ENCODE results near the gene OCA2.

DNA sequence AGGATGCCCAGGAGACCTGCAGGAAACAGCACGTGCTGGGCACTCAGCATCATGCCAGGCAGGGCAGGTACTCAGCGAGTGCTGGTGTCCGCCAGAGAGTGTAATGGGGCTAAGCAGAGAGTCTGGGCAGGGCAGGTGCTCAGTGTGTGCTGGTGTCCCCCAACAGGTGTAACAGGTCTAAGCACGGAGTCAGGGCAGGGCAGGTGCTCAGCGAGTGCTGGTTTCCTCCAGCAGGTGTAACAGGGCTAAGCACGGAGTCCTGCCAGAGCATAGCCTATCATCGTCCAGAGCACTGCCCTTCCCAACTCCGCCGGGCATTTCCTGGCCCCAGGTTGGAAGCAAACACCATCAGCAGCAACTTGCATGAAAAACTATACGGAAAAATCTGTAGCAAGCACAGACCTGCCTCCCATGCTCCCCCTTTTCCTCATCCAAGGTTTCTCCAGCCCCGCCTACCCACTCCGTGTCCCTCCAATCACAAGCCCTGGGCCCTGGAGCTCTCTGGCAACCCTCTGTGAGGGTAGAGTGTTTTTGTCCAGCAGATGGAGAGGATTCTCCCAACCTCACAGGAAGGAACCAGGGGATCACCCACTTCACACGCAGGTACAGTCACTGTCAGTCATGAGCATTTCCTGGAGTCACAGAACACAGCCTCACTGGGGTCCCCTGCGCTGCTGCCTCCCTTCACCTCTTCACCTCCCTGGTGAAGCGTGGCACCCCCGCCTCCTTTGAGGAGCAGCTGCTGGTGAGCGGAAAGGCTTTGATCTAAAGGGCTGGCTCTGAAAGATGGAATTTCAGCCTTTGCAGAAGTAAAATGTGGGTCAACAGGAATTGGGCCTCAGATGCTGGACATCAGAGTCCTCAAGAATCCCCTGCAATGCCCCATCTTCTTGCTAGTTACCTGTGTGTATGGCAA is 302.5 kb downstream of the OCA2 start:
- TF ChIP-seq, protein P1, sequence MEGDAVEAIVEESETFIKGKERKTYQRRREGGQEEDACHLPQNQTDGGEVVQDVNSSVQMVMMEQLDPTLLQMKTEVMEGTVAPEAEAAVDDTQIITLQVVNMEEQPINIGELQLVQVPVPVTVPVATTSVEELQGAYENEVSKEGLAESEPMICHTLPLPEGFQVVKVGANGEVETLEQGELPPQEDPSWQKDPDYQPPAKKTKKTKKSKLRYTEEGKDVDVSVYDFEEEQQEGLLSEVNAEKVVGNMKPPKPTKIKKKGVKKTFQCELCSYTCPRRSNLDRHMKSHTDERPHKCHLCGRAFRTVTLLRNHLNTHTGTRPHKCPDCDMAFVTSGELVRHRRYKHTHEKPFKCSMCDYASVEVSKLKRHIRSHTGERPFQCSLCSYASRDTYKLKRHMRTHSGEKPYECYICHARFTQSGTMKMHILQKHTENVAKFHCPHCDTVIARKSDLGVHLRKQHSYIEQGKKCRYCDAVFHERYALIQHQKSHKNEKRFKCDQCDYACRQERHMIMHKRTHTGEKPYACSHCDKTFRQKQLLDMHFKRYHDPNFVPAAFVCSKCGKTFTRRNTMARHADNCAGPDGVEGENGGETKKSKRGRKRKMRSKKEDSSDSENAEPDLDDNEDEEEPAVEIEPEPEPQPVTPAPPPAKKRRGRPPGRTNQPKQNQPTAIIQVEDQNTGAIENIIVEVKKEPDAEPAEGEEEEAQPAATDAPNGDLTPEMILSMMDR (IDR thresholded peaks at IDR 0.05; ENCODE audit: poor library complexity, severe bottlenecking): no peak
- TF ChIP-seq, protein P2, sequence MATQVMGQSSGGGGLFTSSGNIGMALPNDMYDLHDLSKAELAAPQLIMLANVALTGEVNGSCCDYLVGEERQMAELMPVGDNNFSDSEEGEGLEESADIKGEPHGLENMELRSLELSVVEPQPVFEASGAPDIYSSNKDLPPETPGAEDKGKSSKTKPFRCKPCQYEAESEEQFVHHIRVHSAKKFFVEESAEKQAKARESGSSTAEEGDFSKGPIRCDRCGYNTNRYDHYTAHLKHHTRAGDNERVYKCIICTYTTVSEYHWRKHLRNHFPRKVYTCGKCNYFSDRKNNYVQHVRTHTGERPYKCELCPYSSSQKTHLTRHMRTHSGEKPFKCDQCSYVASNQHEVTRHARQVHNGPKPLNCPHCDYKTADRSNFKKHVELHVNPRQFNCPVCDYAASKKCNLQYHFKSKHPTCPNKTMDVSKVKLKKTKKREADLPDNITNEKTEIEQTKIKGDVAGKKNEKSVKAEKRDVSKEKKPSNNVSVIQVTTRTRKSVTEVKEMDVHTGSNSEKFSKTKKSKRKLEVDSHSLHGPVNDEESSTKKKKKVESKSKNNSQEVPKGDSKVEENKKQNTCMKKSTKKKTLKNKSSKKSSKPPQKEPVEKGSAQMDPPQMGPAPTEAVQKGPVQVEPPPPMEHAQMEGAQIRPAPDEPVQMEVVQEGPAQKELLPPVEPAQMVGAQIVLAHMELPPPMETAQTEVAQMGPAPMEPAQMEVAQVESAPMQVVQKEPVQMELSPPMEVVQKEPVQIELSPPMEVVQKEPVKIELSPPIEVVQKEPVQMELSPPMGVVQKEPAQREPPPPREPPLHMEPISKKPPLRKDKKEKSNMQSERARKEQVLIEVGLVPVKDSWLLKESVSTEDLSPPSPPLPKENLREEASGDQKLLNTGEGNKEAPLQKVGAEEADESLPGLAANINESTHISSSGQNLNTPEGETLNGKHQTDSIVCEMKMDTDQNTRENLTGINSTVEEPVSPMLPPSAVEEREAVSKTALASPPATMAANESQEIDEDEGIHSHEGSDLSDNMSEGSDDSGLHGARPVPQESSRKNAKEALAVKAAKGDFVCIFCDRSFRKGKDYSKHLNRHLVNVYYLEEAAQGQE (IDR thresholded peaks at IDR 0.05; ENCODE audit: borderline replicate concordance): no peak
- TF ChIP-seq EP300 (conservative IDR thresholded peaks at IDR 0.05; ENCODE audit: poor library complexity, severe bottlenecking) (no peak), TAF1 (IDR thresholded peaks at IDR 0.05; ENCODE audit: low read depth) (no peak), EZH2 (IDR thresholded peaks at IDR 0.05; ENCODE audit: borderline replicate concordance, insufficient read depth, low read length, poor library complexity, severe bottlenecking) (no peak), POLR2AphosphoS5 (IDR thresholded peaks at IDR 0.05) (no peak), SMC3 (conservative IDR thresholded peaks at IDR 0.05; ENCODE audit: poor library complexity) (no peak), RAD21 (conservative IDR thresholded peaks at IDR 0.05) (no peak)

Measured in neural cell (in vitro differentiated cells).